K562 (cell line): ENCODE measurements around the gene PDE11A. TPM values are rescaled to one million over a fixed set of nuclear protein-coding genes. Genes with fewer than 3 reads are reported as not detected.

Experiments
- BACH1 ChIP-seq: fragments of 200-800 bp; sonication (Bioruptor generic); IDR thresholded peaks from 2 replicates; pipeline ENCODE4 v1.6.1; 2016; ENCODE audit warnings: missing genetic modification characterization, missing compliant biosample characterization
- MCM5 ChIP-seq: fragments of 450-650 bp; IDR thresholded peaks from 2 replicates; pipeline ENCODE4 v1.6.1; 2016; ENCODE audit warnings: low read depth
- ZNF324 ChIP-seq: fragments of 250-450 bp; sonication (Bioruptor Pico); IDR thresholded peaks from 2 replicates; pipeline ENCODE4 v1.4.0; 2020; ENCODE audit warnings: mild to moderate bottlenecking
- polyA plus RNA-seq, 8 experiments: library from polyadenylated mRNA; depleted of rRNA in 4 of 8; stranded (reverse) in 5 of 8; unstranded in 3 of 8; fragments of >200 nt; fragmentation: Nextera tagmentation in 2 of 8; fragmentation: Illumina TruSeq in 1 of 8; extraction: Ambion mirVana in 2 of 8; extraction: Trizol in 1 of 8; gene quantifications; 2 replicates each; pipeline versions ENCODE4 v1.2.1 to v1.2.3, GENCODE V29; 2011 to 2014; ENCODE audit warnings: inconsistent platforms in 1 of 8, missing spikeins in 1 of 8
- total RNA-seq, 7 experiments: library from RNA; depleted of rRNA in 6 of 7; stranded (reverse); fragments of >200 nt in 6 of 7; fragmentation: Illumina TruSeq in 2 of 7; extraction: Trizol in 2 of 7; gene quantifications; 2 replicates each; pipeline versions ENCODE4 v1.2.1 to v1.2.3, GENCODE V29; 2011 to 2021; ENCODE audit warnings: low replicate concordance in 1 of 7
- TF ChIP-seq, protein P1 (sequence below): fragments of 450-650 bp; IDR thresholded peaks from 2 replicates; pipeline ENCODE4 v1.6.1; 2016; ENCODE audit warnings: mild to moderate bottlenecking
- TF ChIP-seq, protein P2 (sequence below), 2 experiments: fragments of 450-650 bp in 1 of 2; IDR thresholded peaks; 2 replicates each; pipeline ENCODE4 v1.6.1; 2011 to 2017; ENCODE audit warnings: low read depth in 2 of 2, antibody characterized with exemption in 1 of 2, borderline replicate concordance in 1 of 2, low read length in 1 of 2, mild to moderate bottlenecking in 1 of 2, mixed read lengths in 1 of 2; ENCODE audit not compliant: control insufficient read depth in 1 of 2

PDE11A gene
- total and polyA plus RNA-seq, 9 of the 15 experiments (the other 6 are each of a cell fraction or from before 2014, with no cell fraction given): 3.2 to 22.1 (median 5.7) TPM

DNA sequence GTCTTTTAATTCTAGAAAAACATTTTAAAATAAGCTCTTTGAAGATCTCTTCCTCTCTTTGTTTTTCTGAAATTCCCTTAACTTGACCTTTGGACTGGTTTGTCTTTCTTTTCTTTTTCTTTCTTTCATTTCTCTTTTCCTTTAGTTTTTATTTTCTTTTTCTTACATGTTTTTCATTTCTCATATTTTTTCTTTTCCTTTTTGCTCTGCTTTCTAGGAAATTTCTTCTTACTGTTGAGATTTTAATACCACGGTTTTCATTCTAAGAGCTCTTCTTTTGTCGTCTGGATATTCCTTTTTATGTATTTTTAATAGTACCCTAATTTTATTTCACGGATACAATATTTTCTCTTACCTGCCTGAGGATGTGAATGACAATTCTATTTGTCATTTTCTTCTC lies 342.2 kb downstream of the PDE11A start (continued):
- TF ChIP-seq, protein P1, sequence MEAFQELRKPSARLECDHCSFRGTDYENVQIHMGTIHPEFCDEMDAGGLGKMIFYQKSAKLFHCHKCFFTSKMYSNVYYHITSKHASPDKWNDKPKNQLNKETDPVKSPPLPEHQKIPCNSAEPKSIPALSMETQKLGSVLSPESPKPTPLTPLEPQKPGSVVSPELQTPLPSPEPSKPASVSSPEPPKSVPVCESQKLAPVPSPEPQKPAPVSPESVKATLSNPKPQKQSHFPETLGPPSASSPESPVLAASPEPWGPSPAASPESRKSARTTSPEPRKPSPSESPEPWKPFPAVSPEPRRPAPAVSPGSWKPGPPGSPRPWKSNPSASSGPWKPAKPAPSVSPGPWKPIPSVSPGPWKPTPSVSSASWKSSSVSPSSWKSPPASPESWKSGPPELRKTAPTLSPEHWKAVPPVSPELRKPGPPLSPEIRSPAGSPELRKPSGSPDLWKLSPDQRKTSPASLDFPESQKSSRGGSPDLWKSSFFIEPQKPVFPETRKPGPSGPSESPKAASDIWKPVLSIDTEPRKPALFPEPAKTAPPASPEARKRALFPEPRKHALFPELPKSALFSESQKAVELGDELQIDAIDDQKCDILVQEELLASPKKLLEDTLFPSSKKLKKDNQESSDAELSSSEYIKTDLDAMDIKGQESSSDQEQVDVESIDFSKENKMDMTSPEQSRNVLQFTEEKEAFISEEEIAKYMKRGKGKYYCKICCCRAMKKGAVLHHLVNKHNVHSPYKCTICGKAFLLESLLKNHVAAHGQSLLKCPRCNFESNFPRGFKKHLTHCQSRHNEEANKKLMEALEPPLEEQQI: 0 out of 2 replicates have a peak, but pooled peaks have one; percentile 13
- TF ChIP-seq ZNF324 (CRISPR knock-in tag) (no peak), BACH1 (0 out of 2 replicates have a peak, but pooled peaks have one; percentile 31), MCM5 (no peak)
- TF ChIP-seq, protein P2, sequence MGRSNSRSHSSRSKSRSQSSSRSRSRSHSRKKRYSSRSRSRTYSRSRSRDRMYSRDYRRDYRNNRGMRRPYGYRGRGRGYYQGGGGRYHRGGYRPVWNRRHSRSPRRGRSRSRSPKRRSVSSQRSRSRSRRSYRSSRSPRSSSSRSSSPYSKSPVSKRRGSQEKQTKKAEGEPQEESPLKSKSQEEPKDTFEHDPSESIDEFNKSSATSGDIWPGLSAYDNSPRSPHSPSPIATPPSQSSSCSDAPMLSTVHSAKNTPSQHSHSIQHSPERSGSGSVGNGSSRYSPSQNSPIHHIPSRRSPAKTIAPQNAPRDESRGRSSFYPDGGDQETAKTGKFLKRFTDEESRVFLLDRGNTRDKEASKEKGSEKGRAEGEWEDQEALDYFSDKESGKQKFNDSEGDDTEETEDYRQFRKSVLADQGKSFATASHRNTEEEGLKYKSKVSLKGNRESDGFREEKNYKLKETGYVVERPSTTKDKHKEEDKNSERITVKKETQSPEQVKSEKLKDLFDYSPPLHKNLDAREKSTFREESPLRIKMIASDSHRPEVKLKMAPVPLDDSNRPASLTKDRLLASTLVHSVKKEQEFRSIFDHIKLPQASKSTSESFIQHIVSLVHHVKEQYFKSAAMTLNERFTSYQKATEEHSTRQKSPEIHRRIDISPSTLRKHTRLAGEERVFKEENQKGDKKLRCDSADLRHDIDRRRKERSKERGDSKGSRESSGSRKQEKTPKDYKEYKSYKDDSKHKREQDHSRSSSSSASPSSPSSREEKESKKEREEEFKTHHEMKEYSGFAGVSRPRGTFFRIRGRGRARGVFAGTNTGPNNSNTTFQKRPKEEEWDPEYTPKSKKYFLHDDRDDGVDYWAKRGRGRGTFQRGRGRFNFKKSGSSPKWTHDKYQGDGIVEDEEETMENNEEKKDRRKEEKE (IDR thresholded peaks at IDR 0.05; ENCODE audit: borderline replicate concordance in 1 of 2, control insufficient read depth in 1 of 2, low read depth in 2 of 2, low read length in 1 of 2): no peak
